Measurements from ENCODE around the gene SEMA4B. TPM values are rescaled to one million over a fixed set of nuclear protein-coding genes. Genes with fewer than 3 reads are reported as not detected.

Gene SEMA4B
- total RNA-seq, 6 donors from 2014 or later, result 47.6 to 81.3 (median 55.9) TPM

DNA sequence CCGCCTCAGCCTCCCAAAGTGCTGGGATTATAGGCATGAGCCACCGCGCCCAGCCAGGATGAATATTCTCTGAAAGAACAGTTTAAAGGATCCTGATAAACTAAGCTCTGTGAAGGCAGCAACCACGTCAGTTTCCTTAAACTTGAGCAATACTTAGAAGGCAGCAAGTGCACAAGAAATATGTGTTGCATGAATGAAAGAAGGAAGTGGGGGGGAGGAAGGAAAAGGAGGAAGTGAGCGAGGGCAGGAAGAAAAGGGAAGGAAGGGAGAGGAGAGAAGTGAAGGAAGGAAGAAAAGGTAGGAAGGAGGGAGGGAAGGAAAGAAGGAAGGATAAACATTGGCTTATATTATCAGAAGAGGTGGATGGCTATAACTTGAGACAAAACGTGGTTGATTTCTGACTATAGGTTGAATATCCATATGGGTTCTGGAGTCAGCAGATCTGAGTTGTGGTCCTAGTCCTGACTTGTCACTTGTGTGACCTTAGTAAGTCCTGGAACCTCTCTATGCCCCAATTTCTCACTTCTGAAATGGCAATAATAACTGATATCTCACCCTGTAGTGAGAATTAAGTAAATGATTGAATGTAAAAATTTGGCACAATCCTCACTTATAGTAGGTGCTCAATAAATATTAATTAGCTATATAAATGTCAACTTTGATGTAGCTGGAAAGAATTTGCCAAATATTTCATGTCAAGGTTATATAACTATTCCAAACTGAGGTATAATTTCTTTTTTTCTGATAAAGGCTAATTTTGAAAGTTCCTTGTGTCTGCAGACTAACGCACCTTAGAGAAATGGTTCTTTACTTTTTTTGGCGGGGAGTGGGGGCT lies 12.0 kb upstream of the SEMA4B start:
- Histone ChIP-seq H3K36me3 (peaks cover 0 to 4% (median 0%) of the 10 kb centered on the region in 4 donors), H3K27me3 (no peaks in the 10 kb centered on the region), H3K4me3 (no peak overlapping the region), H3K27ac (peak overlapping the region in 3 of 4 donors; percentile 26 to 68 (median 30)), H3K4me1 (peaks cover 50 to 85% (median 55%) of the 10 kb centered on the region in 4 donors), H3K9me3 (no peaks in the 10 kb centered on the region)
- WGBS, 2 donors, result 71 to 72% methylated on average over 8 of the region's 8 CpGs
- peak in 1 of 2 donors; percentile 46 for DNase-seq
- no peak for ATAC-seq (ENCODE audit: low FRiP score in 2 of 2)
- no peak for TF ChIP-seq CTCF (IDR thresholded peaks at IDR 0.05)
- peak in 1 of 4 donors; percentile 17 for TF ChIP-seq POLR2A (IDR thresholded peaks at IDR 0.05)
- TF ChIP-seq EP300 (IDR thresholded peaks at IDR 0.05), result no peak
- TF ChIP-seq POLR2AphosphoS5 (IDR thresholded peaks at IDR 0.05), result peak in 1 of 2 donors; percentile 60

- no peak overlapping the region for H3K4me3 ChIP-seq
- H3K27me3 ChIP-seq, result no peaks in the 10 kb centered on the region
- peak overlapping the region in 3 of 4 donors; percentile 67 to 74 (median 68) for H3K27ac ChIP-seq
- TF ChIP-seq POLR2AphosphoS5 (IDR thresholded peaks at IDR 0.05), result no peak
- no peak for TF ChIP-seq CTCF (IDR thresholded peaks at IDR 0.05)
- TF ChIP-seq EP300 (IDR thresholded peaks at IDR 0.05), result no peak
- no peak for TF ChIP-seq POLR2A (IDR thresholded peaks at IDR 0.05)
- H3K4me1 ChIP-seq, result peaks cover 49 to 77% (median 51%) of the 10 kb centered on the region in 4 donors
- WGBS, 2 donors, result 78 to 89% methylated on average over 7 to 10 of the region's 10 CpGs
- no peaks in the 10 kb centered on the region for H3K9me3 ChIP-seq
- H3K36me3 ChIP-seq, result peaks cover 0 to 4% (median 0%) of the 10 kb centered on the region in 4 donors
- DNase-seq, result no peak
- no peak for ATAC-seq (ENCODE audit: low FRiP score in 2 of 2)
Observed at GRCh38 chr15:90189781-90190467, 11.2 kb upstream of the SEMA4B start.

DNA sequence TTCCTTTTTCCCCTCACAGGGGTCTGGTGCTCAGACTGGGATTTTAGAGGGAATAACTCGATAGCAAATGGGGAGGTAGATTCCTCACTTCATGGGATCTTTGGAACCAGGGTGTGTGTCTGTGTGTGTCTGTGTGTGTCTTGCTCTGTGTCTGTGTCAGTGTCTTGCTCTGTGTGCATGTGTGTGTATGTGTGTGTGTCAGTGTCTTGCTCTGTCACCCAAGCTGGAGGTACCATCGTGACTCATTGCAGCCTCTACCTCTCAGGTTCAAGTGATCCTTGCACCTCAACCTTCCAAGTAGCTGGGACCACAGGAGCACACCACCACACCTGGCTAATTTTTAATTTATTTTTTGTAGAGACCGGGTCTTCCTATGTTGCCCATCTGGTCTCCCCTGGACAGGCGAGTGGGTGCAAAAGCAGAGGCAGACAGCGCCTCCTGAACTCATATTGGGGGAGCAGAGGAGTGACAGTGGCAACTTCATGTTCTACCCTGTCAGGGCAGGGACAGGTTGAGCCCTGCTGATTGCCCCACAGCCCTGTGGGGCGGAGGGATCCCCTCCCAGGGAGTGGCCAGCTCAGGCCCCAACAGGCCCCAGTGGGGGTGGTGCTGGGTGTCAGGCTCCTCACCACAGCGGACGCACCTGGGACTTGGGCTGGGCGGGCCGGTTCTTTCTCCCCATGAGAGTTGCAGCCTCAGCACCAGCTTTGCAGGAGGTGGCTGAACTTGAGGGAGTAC lies 10.4 kb upstream of the SEMA4B start:
- H3K36me3 ChIP-seq, result peaks cover 0 to 4% (median 0%) of the 10 kb centered on the region in 4 donors
- ATAC-seq (ENCODE audit: low FRiP score in 2 of 2) (peak; percentile 36 to 50), DNase-seq (peak in 1 of 2 donors; percentile 60)
- peak overlapping the region in 3 of 4 donors; percentile 67 to 74 (median 68) for H3K27ac ChIP-seq
- TF ChIP-seq EP300 (IDR thresholded peaks at IDR 0.05) (no peak), POLR2A (IDR thresholded peaks at IDR 0.05) (no peak), POLR2AphosphoS5 (IDR thresholded peaks at IDR 0.05) (no peak), CTCF (IDR thresholded peaks at IDR 0.05) (no peak)
- no peaks in the 10 kb centered on the region for H3K27me3 ChIP-seq
- 84 to 90% methylated on average over 6 to 10 of the region's 10 CpGs for WGBS, 2 donors
- no peaks in the 10 kb centered on the region for H3K9me3 ChIP-seq
- no peak overlapping the region for H3K4me3 ChIP-seq
- peaks cover 42 to 68% (median 51%) of the 10 kb centered on the region in 4 donors for H3K4me1 ChIP-seq

- Histone ChIP-seq H3K27me3 (no peaks in the 10 kb centered on the region), H3K4me3 (no peak overlapping the region), H3K36me3 (peaks cover 0 to 4% (median 0%) of the 10 kb centered on the region in 4 donors), H3K4me1 (peaks cover 37 to 63% (median 49%) of the 10 kb centered on the region in 4 donors), H3K27ac (peak overlapping the region in 3 of 4 donors; percentile 67 to 74 (median 68)), H3K9me3 (no peaks in the 10 kb centered on the region)
- WGBS, 2 donors, result 81 to 82% methylated on average over 3 of the region's 3 CpGs
- no peak for DNase-seq
- no peak for ATAC-seq (ENCODE audit: low FRiP score in 2 of 2)
- no peak for TF ChIP-seq POLR2AphosphoS5 (IDR thresholded peaks at IDR 0.05)
- TF ChIP-seq EP300 (IDR thresholded peaks at IDR 0.05), result no peak
- no peak for TF ChIP-seq POLR2A (IDR thresholded peaks at IDR 0.05)
- no peak for TF ChIP-seq CTCF (IDR thresholded peaks at IDR 0.05)
Observed at GRCh38 chr15:90191344-90191687, 9.8 kb upstream of the SEMA4B start.
